ENCODE measurements around the gene SLC17A4.
"Not testable (repeated sequence)": the region's sequence is repeated elsewhere in the genome, so short reads cannot be mapped to it uniquely, and the experiment has no call there.

Gene SLC17A4

DNA sequence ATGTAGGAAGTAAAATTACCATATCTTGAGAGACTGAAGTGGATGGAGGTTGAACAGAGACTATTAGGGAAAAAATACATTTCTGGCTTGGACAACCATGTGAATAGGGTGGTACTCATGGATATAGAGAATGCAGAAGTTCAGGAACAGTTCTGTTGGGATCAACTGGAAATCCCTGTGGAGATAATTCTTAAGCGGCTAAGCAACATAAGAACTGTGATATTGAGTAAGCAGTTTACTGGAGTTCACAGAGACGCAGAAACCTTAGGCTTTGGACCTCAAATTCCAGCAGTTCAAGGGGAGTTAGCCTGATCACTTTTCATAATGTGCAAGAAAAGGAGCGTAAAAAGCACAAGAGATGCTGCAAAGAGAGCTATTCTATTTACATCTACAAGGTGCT lies 23.6 kb upstream of the SLC17A4 start:
- H3K9ac ChIP-seq (ENCODE audit: low read depth, low read length), result no peak overlapping the region
- H3K36me3 ChIP-seq (ENCODE audit: control insufficient read depth, insufficient read depth, low read length), result no peaks in the 10 kb centered on the region
- no peaks in the 10 kb centered on the region for H3K9me3 ChIP-seq (ENCODE audit: control insufficient read depth, insufficient read depth, low read length)
- no peak overlapping the region for H3K27ac ChIP-seq (ENCODE audit: low read depth, low read length)
- no peaks in the 10 kb centered on the region for H3K4me1 ChIP-seq (ENCODE audit: control insufficient read depth, insufficient read depth, low read length)
- H3K4me3 ChIP-seq (ENCODE audit: low read depth, low read length), result no peak overlapping the region
- H3K27me3 ChIP-seq (ENCODE audit: control insufficient read depth, insufficient read depth, low read length), result no peaks in the 10 kb centered on the region

DNA sequence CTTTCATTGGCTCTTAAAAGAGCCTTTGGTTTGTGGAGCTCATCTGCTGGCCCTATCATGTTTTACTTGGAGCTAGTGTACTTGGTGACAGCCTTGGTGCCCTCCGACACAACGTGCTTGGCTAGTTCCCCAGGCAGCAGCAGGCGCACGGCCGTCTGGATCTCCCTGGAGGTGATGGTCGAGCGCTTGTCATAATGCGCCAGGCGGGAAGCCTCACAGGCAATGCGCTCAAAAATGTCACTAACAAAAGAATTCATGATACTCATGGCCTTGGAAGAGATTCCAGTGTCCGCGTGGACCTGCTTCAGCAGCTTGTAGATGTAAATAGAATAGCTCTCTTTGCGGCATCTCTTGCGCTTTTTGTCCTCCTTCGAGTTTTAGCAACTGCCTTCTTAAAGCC lies 22.8 kb upstream of the SLC17A4 start:
- Histone ChIP-seq H3K4me3 (ENCODE audit: low read depth, low read length) (no peak overlapping the region), H3K9ac (ENCODE audit: low read depth, low read length) (no peak overlapping the region), H3K9me3 (ENCODE audit: control insufficient read depth, insufficient read depth, low read length) (no peaks in the 10 kb centered on the region), H3K36me3 (ENCODE audit: control insufficient read depth, insufficient read depth, low read length) (no peaks in the 10 kb centered on the region), H3K4me1 (ENCODE audit: control insufficient read depth, insufficient read depth, low read length) (no peaks in the 10 kb centered on the region), H3K27me3 (ENCODE audit: control insufficient read depth, insufficient read depth, low read length) (no peaks in the 10 kb centered on the region), H3K27ac (ENCODE audit: low read depth, low read length) (no peak overlapping the region)

DNA sequence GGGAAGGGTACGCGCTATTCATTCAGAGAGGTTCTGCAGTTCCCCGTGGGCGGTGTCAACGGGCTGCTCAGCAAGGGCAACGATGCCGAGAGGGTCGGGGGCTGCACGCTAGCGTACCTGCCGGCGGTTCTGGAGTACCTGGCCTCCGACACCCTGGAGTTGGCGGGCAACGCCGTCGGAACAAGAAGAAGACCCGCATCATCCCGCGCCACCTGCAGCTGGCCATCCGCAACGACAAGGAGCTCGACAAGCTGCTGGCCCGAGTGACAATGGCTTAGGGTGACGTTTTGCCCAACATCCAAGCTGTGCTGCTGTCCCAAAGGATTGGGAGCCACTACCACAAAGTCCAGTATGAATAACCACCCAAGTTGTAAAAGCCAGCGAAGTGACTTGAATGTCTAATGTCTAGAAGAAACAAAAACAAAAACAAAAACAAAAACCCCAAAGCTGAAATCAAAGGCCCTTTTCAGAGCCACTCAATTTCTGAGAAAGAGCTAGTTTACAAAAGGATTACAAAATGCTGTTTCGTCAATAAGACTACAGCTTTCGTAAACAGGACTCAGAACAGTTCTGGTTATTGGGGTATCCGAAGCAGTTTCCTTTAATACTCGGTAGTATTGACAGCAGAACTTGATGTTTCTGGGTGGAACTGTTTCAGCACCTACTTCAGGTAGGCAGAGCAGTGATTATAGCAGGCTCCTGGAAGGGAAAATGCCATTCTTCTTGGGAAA lies 21.9 kb upstream of the SLC17A4 start:
- Histone ChIP-seq H3K9ac (ENCODE audit: low read depth, low read length) (no peak overlapping the region), H3K36me3 (ENCODE audit: control insufficient read depth, insufficient read depth, low read length) (no peaks in the 10 kb centered on the region), H3K4me1 (ENCODE audit: control insufficient read depth, insufficient read depth, low read length) (no peaks in the 10 kb centered on the region), H3K9me3 (ENCODE audit: control insufficient read depth, insufficient read depth, low read length) (no peaks in the 10 kb centered on the region), H3K27me3 (ENCODE audit: control insufficient read depth, insufficient read depth, low read length) (no peaks in the 10 kb centered on the region), H3K27ac (ENCODE audit: low read depth, low read length) (no peak overlapping the region), H3K4me3 (ENCODE audit: low read depth, low read length) (no peak overlapping the region)

DNA sequence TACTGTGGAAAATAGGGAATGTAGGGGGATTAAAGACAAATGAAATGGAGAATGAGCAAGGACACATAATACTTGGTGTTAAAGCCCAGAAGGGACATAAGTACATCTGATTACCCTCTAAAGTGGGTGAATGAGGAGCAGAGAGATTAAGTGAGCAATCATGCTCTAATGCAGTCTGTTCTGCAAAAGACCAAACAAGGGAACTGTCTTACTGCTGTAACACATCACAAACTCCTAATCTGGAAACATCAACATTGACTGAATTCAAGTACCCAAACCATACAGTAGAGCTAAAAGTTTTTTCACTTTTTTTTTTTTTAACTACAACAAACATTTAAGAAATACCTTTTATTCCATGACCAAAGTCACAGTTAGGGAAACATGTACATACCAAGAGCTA lies 19.3 kb upstream of the SLC17A4 start:
- no peaks in the 10 kb centered on the region for H3K9me3 ChIP-seq (ENCODE audit: control insufficient read depth, insufficient read depth, low read length)
- H3K27me3 ChIP-seq (ENCODE audit: control insufficient read depth, insufficient read depth, low read length), result no peaks in the 10 kb centered on the region
- no peak overlapping the region for H3K4me3 ChIP-seq (ENCODE audit: low read depth, low read length)
- no peaks in the 10 kb centered on the region for H3K36me3 ChIP-seq (ENCODE audit: control insufficient read depth, insufficient read depth, low read length)
- H3K27ac ChIP-seq (ENCODE audit: low read depth, low read length), result no peak overlapping the region
- no peak overlapping the region for H3K9ac ChIP-seq (ENCODE audit: low read depth, low read length)
- no peaks in the 10 kb centered on the region for H3K4me1 ChIP-seq (ENCODE audit: control insufficient read depth, insufficient read depth, low read length)

DNA sequence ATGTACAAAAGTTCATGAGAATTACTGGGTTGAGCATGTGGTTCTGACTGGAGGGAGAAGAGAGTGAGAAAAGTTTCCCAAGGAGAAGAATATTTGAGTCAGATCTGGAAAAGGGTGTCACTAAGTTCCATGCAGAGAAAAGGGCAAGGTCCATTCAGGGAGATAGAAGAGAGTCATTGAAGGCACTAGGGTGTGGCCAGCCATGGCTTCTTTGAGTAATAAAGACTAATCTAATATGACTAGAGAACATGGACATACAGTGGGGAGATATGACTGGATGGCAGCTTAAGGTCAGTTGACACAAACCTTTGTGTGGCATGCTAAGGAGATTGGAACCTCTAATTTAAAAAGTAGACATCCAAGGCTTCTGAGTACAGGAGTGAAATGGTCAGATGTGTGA lies 10.7 kb upstream of the SLC17A4 start:
- Histone ChIP-seq H3K36me3 (ENCODE audit: control insufficient read depth, insufficient read depth, low read length) (no peaks in the 10 kb centered on the region), H3K9ac (ENCODE audit: low read depth, low read length) (no peak overlapping the region), H3K9me3 (ENCODE audit: control insufficient read depth, insufficient read depth, low read length) (no peaks in the 10 kb centered on the region), H3K27me3 (ENCODE audit: control insufficient read depth, insufficient read depth, low read length) (no peaks in the 10 kb centered on the region), H3K27ac (ENCODE audit: low read depth, low read length) (no peak overlapping the region), H3K4me1 (ENCODE audit: control insufficient read depth, insufficient read depth, low read length) (no peaks in the 10 kb centered on the region), H3K4me3 (ENCODE audit: low read depth, low read length) (no peak overlapping the region)

DNA sequence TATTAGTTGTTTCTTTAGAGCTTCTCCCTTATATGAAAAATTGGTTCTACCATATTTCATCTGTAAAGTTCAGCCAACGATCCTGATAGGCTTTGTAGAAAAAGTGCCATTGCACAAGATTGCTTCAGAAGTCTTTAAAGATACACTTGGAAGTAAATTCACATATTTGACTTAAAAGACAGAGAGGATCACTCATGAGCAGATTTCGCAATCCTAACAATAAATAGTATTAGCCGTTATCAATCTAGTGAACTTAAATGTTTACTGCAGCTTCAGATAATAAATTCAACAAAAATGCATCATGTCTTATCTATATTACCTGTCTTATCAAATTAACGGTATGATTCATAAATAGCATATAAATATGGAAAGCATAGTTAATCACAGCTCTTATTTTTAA lies 8.7 kb upstream of the SLC17A4 start:
- Histone ChIP-seq H3K4me3 (ENCODE audit: low read depth, low read length) (no peak overlapping the region), H3K27ac (ENCODE audit: low read depth, low read length) (no peak overlapping the region), H3K4me1 (ENCODE audit: control insufficient read depth, insufficient read depth, low read length) (no peaks in the 10 kb centered on the region), H3K9ac (ENCODE audit: low read depth, low read length) (no peak overlapping the region), H3K36me3 (ENCODE audit: control insufficient read depth, insufficient read depth, low read length) (no peaks in the 10 kb centered on the region), H3K9me3 (ENCODE audit: control insufficient read depth, insufficient read depth, low read length) (no peaks in the 10 kb centered on the region), H3K27me3 (ENCODE audit: control insufficient read depth, insufficient read depth, low read length) (no peaks in the 10 kb centered on the region)

DNA sequence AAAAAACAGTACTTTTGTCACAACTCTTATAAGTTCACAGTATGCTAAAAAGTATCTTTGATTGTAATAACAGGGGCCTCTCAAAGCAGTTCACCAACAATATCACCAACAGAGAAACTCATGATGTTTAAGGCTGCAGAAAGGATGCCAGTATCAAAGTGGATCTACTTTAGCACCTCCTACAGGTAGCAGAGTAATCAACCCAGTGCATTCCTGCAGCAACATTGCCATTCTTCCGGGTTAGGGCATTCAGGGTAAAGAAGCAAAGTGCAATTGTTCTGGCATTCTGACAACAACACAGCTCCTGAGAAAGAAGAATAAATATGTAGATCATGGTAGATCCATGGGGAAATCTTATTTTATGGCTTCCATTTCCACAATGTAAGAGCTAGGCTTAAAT lies 7.6 kb upstream of the SLC17A4 start:
- no peaks in the 10 kb centered on the region for H3K27me3 ChIP-seq (ENCODE audit: control insufficient read depth, insufficient read depth, low read length)
- H3K9me3 ChIP-seq (ENCODE audit: control insufficient read depth, insufficient read depth, low read length), result no peaks in the 10 kb centered on the region
- no peak overlapping the region for H3K4me3 ChIP-seq (ENCODE audit: low read depth, low read length)
- no peak overlapping the region for H3K9ac ChIP-seq (ENCODE audit: low read depth, low read length)
- no peak overlapping the region for H3K27ac ChIP-seq (ENCODE audit: low read depth, low read length)
- H3K4me1 ChIP-seq (ENCODE audit: control insufficient read depth, insufficient read depth, low read length), result no peaks in the 10 kb centered on the region
- no peaks in the 10 kb centered on the region for H3K36me3 ChIP-seq (ENCODE audit: control insufficient read depth, insufficient read depth, low read length)

DNA sequence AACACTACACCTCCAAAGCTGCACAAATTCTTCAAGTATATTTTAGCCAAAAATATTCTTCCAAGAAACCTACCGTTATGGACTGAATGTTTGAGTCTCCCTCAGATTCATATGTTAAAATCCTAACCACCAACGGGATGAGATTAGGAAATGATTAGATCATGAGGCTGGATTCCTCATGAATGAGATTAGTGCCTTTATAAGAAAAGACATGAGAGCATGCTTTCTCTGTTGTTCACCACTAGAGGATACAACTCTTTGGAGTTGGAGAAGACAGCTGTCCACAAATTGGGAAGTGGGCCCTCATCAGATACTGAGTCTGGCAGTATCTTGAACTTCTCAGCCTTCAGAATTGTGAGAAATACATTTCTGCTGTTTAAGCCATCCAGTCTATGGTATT lies 7.1 kb upstream of the SLC17A4 start:
- no peak overlapping the region for H3K9ac ChIP-seq (ENCODE audit: low read depth, low read length)
- no peaks in the 10 kb centered on the region for H3K9me3 ChIP-seq (ENCODE audit: control insufficient read depth, insufficient read depth, low read length)
- no peaks in the 10 kb centered on the region for H3K4me1 ChIP-seq (ENCODE audit: control insufficient read depth, insufficient read depth, low read length)
- no peak overlapping the region for H3K4me3 ChIP-seq (ENCODE audit: low read depth, low read length)
- no peaks in the 10 kb centered on the region for H3K27me3 ChIP-seq (ENCODE audit: control insufficient read depth, insufficient read depth, low read length)
- no peaks in the 10 kb centered on the region for H3K36me3 ChIP-seq (ENCODE audit: control insufficient read depth, insufficient read depth, low read length)
- no peak overlapping the region for H3K27ac ChIP-seq (ENCODE audit: low read depth, low read length)

DNA sequence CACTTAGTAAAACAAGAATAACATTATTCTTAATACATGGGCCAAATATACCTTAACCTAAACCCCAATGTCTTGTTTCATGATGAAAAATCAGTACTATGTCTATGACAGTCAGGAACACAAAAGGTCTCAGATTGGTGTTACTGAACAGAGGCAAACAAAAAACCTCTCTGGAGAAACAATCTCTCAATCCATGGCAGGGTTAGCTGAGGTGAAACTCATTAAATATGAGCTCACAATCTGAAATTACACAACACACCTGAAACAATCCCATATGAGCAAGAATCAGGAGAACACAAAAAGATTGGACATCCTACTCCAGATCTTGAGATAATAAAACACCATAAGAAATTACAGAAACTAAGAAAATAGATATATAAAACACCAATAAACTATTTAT lies 6.5 kb upstream of the SLC17A4 start:
- Histone ChIP-seq H3K27ac (ENCODE audit: low read depth, low read length) (no peak overlapping the region), H3K36me3 (ENCODE audit: control insufficient read depth, insufficient read depth, low read length) (no peaks in the 10 kb centered on the region), H3K4me1 (ENCODE audit: control insufficient read depth, insufficient read depth, low read length) (no peaks in the 10 kb centered on the region), H3K4me3 (ENCODE audit: low read depth, low read length) (no peak overlapping the region), H3K9ac (ENCODE audit: low read depth, low read length) (no peak overlapping the region), H3K9me3 (ENCODE audit: control insufficient read depth, insufficient read depth, low read length) (no peaks in the 10 kb centered on the region), H3K27me3 (ENCODE audit: control insufficient read depth, insufficient read depth, low read length) (no peaks in the 10 kb centered on the region)

DNA sequence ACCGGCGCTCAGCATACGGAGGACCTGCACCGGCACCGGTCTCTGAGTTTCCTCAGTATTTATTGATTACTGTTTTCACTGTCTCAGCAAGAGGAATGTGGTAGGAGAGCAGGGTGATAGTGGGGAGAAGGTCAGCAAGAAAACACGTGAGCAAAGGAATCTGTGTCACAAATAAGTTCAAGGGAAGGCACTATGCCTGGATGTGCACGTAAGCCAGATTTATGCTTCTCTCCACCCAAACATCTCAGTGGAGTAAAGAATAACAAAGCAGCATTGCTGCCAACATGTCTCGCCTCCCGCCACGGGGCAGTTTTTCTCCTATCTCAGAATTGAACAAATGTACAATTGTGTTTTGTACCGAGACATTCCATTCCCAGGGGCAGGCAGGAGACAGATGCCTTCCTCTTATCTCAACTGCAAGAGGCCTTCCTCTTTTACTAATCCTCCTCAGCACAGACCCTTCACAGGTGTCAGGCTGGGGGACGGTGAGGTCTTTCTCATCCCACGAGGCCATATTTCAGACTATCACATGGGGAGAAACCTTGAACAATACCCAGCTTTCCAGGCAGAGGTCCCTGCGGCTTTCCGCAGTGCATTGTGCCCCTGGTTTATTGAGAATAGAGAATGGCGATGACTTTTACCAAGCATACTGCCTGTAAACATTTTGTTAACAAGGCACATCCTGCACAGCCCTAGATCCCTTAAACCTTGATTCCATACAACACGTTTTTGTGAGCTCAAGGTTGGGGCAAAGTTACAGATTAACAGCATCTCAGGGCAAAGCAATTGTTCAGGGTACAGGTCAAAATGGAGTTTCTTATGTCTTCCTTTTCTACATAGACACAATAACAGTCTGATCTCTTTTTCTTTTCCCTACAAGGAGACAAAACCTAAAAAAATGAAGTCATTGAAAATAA lies 5.7 kb upstream of the SLC17A4 start:
- not testable (repeated sequence) for H3K27ac ChIP-seq (ENCODE audit: low read depth, low read length); H3K4me3 ChIP-seq (ENCODE audit: low read depth, low read length); H3K36me3 ChIP-seq (ENCODE audit: control insufficient read depth, insufficient read depth, low read length); H3K4me1 ChIP-seq (ENCODE audit: control insufficient read depth, insufficient read depth, low read length); H3K9ac ChIP-seq (ENCODE audit: low read depth, low read length); H3K27me3 ChIP-seq (ENCODE audit: control insufficient read depth, insufficient read depth, low read length); H3K9me3 ChIP-seq (ENCODE audit: control insufficient read depth, insufficient read depth, low read length)

DNA sequence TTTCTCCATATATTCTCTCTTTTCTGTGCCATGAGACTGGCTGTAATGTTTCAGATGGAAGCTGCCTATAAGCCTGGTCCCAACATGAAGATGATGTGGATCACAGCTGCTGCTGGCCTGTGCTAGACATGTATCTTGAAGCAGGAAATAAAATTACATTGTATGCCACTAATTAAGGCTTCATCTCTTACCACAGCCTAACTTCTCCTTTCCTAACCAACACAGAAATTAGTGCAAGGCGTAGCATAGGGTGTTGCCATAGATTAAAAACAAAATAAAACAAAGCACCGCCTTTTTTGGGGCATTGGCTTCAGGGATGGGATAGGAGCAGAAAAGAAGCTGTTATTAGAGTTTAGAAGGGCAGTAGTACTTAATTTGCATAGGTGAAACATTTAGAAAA lies 4.7 kb upstream of the SLC17A4 start:
- no peaks in the 10 kb centered on the region for H3K27me3 ChIP-seq (ENCODE audit: control insufficient read depth, insufficient read depth, low read length)
- H3K9ac ChIP-seq (ENCODE audit: low read depth, low read length), result no peak overlapping the region
- H3K9me3 ChIP-seq (ENCODE audit: control insufficient read depth, insufficient read depth, low read length), result no peaks in the 10 kb centered on the region
- H3K36me3 ChIP-seq (ENCODE audit: control insufficient read depth, insufficient read depth, low read length), result no peaks in the 10 kb centered on the region
- H3K27ac ChIP-seq (ENCODE audit: low read depth, low read length), result no peak overlapping the region
- no peak overlapping the region for H3K4me3 ChIP-seq (ENCODE audit: low read depth, low read length)
- H3K4me1 ChIP-seq (ENCODE audit: control insufficient read depth, insufficient read depth, low read length), result no peaks in the 10 kb centered on the region
